Measurements from ENCODE around the gene SPAG9. TPM values are rescaled to one million over a fixed set of nuclear protein-coding genes. Genes with fewer than 3 reads are reported as not detected.

SPAG9 gene
- total and polyA plus RNA-seq, 2 of the 8 experiments (the other 6 are each of a cell fraction or from before 2014, with no cell fraction given), result 9.8 to 63.8 TPM

GRCh38 chr17:51149163-51149562 is 28.5 kb upstream of the SPAG9 start (continued):
- TF ChIP-seq CHD7 (IDR thresholded peaks at IDR 0.05; ENCODE audit: insufficient replicate concordance, low read length), result no peak
- no peak for TF ChIP-seq MAFK (IDR thresholded peaks at IDR 0.05; ENCODE audit: low read depth, low read length)
- no peak for TF ChIP-seq HDAC2 (IDR thresholded peaks at IDR 0.05; ENCODE audit: borderline replicate concordance in 1 of 2, low read depth in 2 of 2, low read length in 2 of 2)
- TF ChIP-seq CEBPB (IDR thresholded peaks at IDR 0.05; ENCODE audit: low read depth, low read length), result no peak
- TF ChIP-seq TCF12 (IDR thresholded peaks at IDR 0.05; ENCODE audit: low read depth, low read length), result no peak
- no peak for TF ChIP-seq SAP30 (IDR thresholded peaks at IDR 0.05; ENCODE audit: insufficient read depth, insufficient replicate concordance, low read length)
- TF ChIP-seq ASH2L (IDR thresholded peaks at IDR 0.05; ENCODE audit: low read length), result no peak

Data from H1 (cell line).